GM12878 (cell line): ENCODE results near the gene RNASEH2B. TPM values are rescaled to one million over a fixed set of nuclear protein-coding genes. Genes with fewer than 3 reads are reported as not detected.

Experiments
- ASH2L ChIP-seq: fragments of 300-600, 200-600 bp; sonication (generic); IDR thresholded peaks from 2 replicates; pipeline ENCODE4 v1.6.1; 2017; ENCODE audit warnings: low read depth, mild to moderate bottlenecking, borderline replicate concordance
- BHLHE40 ChIP-seq, 2 experiments: fragments of 450-650 bp in 1 of 2; IDR thresholded peaks; 2 replicates each; pipeline ENCODE4 v1.6.1; 2011 to 2017; ENCODE audit warnings: low read depth in 2 of 2, borderline replicate concordance in 1 of 2, improper control_type of control experiment in 1 of 2, low read length in 1 of 2, mild to moderate bottlenecking in 1 of 2
- CBFB ChIP-seq: IDR thresholded peaks from 2 replicates; pipeline ENCODE4 v1.6.1; 2016; ENCODE audit warnings: antibody characterized with exemption, low read depth
- EP300 ChIP-seq, 2 experiments: fragments of 150-350 bp in 1 of 2; IDR thresholded peaks; 2 replicates each; pipeline ENCODE4 v1.6.1; 2011 to 2012; ENCODE audit warnings: low read depth in 2 of 2, low read length in 2 of 2, borderline replicate concordance in 1 of 2, improper control_type of control experiment in 1 of 2, inconsistent platforms in 1 of 2; ENCODE audit not compliant: control insufficient read depth in 1 of 2
- FOXM1 ChIP-seq: IDR thresholded peaks from 2 replicates; pipeline ENCODE4 v1.6.1; 2012; ENCODE audit warnings: low read depth, mild to moderate bottlenecking, inconsistent platforms, low read length, moderate library complexity
- GABPA ChIP-seq: IDR thresholded peaks from 2 replicates; pipeline ENCODE4 v1.6.1; 2014; ENCODE audit warnings: antibody characterized with exemption, low read depth, mild to moderate bottlenecking, inconsistent platforms
- IKZF1 ChIP-seq: fragments of 450-650 bp; conservative IDR thresholded peaks from 2 replicates; pipeline ENCODE4 v1.6.1; 2017; ENCODE audit warnings: antibody characterized with exemption, mild to moderate bottlenecking
- JUND ChIP-seq: IDR thresholded peaks from 2 replicates; pipeline ENCODE4 v1.6.1; 2012; ENCODE audit warnings: low read depth, mild to moderate bottlenecking, low read length, improper control_type of control experiment, moderate library complexity
- MEF2B ChIP-seq: fragments of 450-650 bp; IDR thresholded peaks from 2 replicates; pipeline ENCODE4 v1.6.1; 2018; ENCODE audit warnings: mild to moderate bottlenecking, moderate library complexity; ENCODE audit not compliant: partially characterized antibody, poor library complexity, severe bottlenecking
- MTA3 ChIP-seq: IDR thresholded peaks from 2 replicates; pipeline ENCODE4 v1.6.1; 2012; ENCODE audit warnings: low read length, inconsistent platforms, borderline replicate concordance
- MXI1 ChIP-seq: fragments of 150-350 bp; IDR thresholded peaks from 2 replicates; pipeline ENCODE4 v1.6.1; 2011; ENCODE audit warnings: low read depth, mild to moderate bottlenecking, inconsistent platforms, low read length, improper control_type of control experiment
- NR2C2 ChIP-seq: IDR thresholded peaks from 2 replicates; pipeline ENCODE4 v1.6.1; 2011; ENCODE audit warnings: borderline replicate concordance, low read depth; ENCODE audit not compliant: control insufficient read depth, insufficient read length
- ZNF384 ChIP-seq: IDR thresholded peaks from 2 replicates; pipeline ENCODE4 v1.6.1; 2012; ENCODE audit warnings: low read depth, mild to moderate bottlenecking, low read length, improper control_type of control experiment, borderline replicate concordance
- polyA plus RNA-seq, 11 experiments: library from polyadenylated mRNA; depleted of rRNA in 4 of 11; unstranded in 6 of 11; stranded (reverse) in 5 of 11; fragments of >200 nt; fragmentation: Nextera tagmentation in 4 of 11; fragmentation: Illumina TruSeq in 1 of 11; extraction: Ambion mirVana in 4 of 11; extraction: Trizol in 1 of 11; gene quantifications; 1 replicate in 1 of 11; 2 replicates in 10 of 11; pipeline versions ENCODE4 v1.2.1 to v1.2.3, GENCODE V29; 2011 to 2016; ENCODE audit warnings: inconsistent platforms in 2 of 11, missing spikeins in 2 of 11, low read depth in 1 of 11
- total RNA-seq, 4 experiments: library from RNA; depleted of rRNA in 3 of 4; stranded (reverse); fragments of >200 nt in 3 of 4; fragmentation: Illumina TruSeq in 1 of 4; extraction: Trizol in 1 of 4; gene quantifications; 2 replicates each; pipeline versions ENCODE4 v1.2.1 to v1.2.3, GENCODE V29; 2013 to 2021
- TF ChIP-seq, protein P1 (sequence below): fragments of 450-650 bp; IDR thresholded peaks from 2 replicates; pipeline ENCODE4 v1.6.1; 2016; ENCODE audit warnings: mild to moderate bottlenecking, moderate library complexity, borderline replicate concordance
- TF ChIP-seq, protein P2 (sequence below): fragments of 450-650 bp; formaldehyde crosslinking; IDR thresholded peaks from 2 replicates; pipeline ENCODE4 v1.4.0; 2020; ENCODE audit warnings: mild to moderate bottlenecking, moderate library complexity
- TF ChIP-seq, protein P3 (sequence below): fragments of 450-650 bp; IDR thresholded peaks from 2 replicates; pipeline ENCODE4 v1.6.1; 2017; ENCODE audit warnings: mild to moderate bottlenecking, moderate library complexity

The RNASEH2B gene
- total and polyA plus RNA-seq, 10 of the 15 experiments (the other 5 are each of a cell fraction or from before 2014, with no cell fraction given), result 64.9 to 148 (median 97.3) TPM

DNA sequence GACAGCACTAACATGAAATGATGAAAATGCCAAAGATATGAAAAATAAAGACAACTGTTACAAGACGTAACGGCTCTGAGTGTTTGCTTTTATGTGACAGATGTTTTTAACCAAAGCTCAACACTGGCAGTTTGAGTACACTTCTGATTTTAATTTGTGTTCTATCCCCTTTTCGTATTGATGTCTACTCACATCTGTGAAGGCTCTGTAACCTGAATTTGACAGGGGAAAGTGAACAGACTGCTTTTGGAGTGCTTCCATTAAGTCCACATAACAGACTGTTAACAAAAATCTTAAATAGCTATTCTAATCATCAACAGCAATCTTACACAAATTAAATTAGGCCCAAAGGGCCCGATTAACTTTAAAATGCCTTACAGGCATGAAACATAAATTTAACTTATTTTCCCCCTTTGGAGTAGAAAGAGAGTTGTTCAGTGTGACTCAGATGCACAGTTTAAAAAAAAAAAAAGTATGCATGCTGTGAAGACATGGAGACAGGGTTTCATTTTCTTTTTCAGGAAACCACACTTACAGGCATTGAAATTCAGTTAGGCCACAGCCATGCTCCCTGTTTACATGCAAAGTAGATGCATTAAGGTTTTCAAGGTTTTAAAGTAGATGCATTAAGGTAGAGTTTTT is 16.3 kb upstream of the RNASEH2B start (continued):
- TF ChIP-seq BHLHE40 (IDR thresholded peaks at IDR 0.05; ENCODE audit: borderline replicate concordance in 1 of 2, low read depth in 2 of 2, low read length in 1 of 2) (peak in 1 of 2 experiments; percentile 29; a peak in 2 of 4 replicates), FOXM1 (peak; percentile 72; the same call in 1 of the 2 replicates), IKZF1 (peak; percentile 39; the same call in 1 of the 2 replicates), NR2C2 (no peak), MEF2B (peak; percentile 43), CBFB (peak; percentile 43; the same call in 1 of the 2 replicates), ZNF384 (peak; percentile 98), MXI1 (peak; percentile 56; the same call in 1 of the 2 replicates), MTA3 (0 out of 2 replicates have a peak, but pooled peaks have one; percentile 53), EP300 (IDR thresholded peaks at IDR 0.05; ENCODE audit: borderline replicate concordance in 1 of 2, control insufficient read depth in 1 of 2, low read depth in 2 of 2, low read length in 2 of 2) (peak; percentile 62 to 78; a peak in 3 of 4 replicates), JUND (no peak), ASH2L (0 out of 2 replicates have a peak, but pooled peaks have one; percentile 43), GABPA (0 out of 2 replicates have a peak, but pooled peaks have one; percentile 11)
- TF ChIP-seq, protein P1, sequence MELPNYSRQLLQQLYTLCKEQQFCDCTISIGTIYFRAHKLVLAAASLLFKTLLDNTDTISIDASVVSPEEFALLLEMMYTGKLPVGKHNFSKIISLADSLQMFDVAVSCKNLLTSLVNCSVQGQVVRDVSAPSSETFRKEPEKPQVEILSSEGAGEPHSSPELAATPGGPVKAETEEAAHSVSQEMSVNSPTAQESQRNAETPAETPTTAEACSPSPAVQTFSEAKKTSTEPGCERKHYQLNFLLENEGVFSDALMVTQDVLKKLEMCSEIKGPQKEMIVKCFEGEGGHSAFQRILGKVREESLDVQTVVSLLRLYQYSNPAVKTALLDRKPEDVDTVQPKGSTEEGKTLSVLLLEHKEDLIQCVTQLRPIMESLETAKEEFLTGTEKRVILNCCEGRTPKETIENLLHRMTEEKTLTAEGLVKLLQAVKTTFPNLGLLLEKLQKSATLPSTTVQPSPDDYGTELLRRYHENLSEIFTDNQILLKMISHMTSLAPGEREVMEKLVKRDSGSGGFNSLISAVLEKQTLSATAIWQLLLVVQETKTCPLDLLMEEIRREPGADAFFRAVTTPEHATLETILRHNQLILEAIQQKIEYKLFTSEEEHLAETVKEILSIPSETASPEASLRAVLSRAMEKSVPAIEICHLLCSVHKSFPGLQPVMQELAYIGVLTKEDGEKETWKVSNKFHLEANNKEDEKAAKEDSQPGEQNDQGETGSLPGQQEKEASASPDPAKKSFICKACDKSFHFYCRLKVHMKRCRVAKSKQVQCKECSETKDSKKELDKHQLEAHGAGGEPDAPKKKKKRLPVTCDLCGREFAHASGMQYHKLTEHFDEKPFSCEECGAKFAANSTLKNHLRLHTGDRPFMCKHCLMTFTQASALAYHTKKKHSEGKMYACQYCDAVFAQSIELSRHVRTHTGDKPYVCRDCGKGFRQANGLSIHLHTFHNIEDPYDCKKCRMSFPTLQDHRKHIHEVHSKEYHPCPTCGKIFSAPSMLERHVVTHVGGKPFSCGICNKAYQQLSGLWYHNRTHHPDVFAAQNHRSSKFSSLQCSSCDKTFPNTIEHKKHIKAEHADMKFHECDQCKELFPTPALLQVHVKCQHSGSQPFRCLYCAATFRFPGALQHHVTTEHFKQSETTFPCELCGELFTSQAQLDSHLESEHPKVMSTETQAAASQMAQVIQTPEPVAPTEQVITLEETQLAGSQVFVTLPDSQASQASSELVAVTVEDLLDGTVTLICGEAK, result no peak
- TF ChIP-seq, protein P2, sequence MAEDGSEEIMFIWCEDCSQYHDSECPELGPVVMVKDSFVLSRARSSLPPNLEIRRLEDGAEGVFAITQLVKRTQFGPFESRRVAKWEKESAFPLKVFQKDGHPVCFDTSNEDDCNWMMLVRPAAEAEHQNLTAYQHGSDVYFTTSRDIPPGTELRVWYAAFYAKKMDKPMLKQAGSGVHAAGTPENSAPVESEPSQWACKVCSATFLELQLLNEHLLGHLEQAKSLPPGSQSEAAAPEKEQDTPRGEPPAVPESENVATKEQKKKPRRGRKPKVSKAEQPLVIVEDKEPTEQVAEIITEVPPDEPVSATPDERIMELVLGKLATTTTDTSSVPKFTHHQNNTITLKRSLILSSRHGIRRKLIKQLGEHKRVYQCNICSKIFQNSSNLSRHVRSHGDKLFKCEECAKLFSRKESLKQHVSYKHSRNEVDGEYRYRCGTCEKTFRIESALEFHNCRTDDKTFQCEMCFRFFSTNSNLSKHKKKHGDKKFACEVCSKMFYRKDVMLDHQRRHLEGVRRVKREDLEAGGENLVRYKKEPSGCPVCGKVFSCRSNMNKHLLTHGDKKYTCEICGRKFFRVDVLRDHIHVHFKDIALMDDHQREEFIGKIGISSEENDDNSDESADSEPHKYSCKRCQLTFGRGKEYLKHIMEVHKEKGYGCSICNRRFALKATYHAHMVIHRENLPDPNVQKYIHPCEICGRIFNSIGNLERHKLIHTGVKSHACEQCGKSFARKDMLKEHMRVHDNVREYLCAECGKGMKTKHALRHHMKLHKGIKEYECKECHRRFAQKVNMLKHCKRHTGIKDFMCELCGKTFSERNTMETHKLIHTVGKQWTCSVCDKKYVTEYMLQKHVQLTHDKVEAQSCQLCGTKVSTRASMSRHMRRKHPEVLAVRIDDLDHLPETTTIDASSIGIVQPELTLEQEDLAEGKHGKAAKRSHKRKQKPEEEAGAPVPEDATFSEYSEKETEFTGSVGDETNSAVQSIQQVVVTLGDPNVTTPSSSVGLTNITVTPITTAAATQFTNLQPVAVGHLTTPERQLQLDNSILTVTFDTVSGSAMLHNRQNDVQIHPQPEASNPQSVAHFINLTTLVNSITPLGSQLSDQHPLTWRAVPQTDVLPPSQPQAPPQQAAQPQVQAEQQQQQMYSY, result no peak
- TF ChIP-seq, protein P3, sequence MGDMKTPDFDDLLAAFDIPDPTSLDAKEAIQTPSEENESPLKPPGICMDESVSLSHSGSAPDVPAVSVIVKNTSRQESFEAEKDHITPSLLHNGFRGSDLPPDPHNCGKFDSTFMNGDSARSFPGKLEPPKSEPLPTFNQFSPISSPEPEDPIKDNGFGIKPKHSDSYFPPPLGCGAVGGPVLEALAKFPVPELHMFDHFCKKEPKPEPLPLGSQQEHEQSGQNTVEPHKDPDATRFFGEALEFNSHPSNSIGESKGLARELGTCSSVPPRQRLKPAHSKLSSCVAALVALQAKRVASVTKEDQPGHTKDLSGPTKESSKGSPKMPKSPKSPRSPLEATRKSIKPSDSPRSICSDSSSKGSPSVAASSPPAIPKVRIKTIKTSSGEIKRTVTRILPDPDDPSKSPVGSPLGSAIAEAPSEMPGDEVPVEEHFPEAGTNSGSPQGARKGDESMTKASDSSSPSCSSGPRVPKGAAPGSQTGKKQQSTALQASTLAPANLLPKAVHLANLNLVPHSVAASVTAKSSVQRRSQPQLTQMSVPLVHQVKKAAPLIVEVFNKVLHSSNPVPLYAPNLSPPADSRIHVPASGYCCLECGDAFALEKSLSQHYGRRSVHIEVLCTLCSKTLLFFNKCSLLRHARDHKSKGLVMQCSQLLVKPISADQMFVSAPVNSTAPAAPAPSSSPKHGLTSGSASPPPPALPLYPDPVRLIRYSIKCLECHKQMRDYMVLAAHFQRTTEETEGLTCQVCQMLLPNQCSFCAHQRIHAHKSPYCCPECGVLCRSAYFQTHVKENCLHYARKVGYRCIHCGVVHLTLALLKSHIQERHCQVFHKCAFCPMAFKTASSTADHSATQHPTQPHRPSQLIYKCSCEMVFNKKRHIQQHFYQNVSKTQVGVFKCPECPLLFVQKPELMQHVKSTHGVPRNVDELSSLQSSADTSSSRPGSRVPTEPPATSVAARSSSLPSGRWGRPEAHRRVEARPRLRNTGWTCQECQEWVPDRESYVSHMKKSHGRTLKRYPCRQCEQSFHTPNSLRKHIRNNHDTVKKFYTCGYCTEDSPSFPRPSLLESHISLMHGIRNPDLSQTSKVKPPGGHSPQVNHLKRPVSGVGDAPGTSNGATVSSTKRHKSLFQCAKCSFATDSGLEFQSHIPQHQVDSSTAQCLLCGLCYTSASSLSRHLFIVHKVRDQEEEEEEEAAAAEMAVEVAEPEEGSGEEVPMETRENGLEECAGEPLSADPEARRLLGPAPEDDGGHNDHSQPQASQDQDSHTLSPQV, result no peak
